HCT116 (cell line): ENCODE data around the gene PLEKHG3. TPM values are rescaled to one million over a fixed set of nuclear protein-coding genes. Genes with fewer than 3 reads are reported as not detected.

Experiments used
- ATAC-seq: fragments of 200-7000 bp; cut with Tn5 transposase; 2 replicates; pipeline ENCODE4 v1.9.1; 2020; ENCODE audit warnings: mild to moderate bottlenecking, moderate library complexity
- BruUV-seq: library from RNA; stranded (reverse); fragments of 400-500 nt; replicated peaks from 2 replicates; lab custom pipeline; 2021; lab: Mats Ljungman, UMichigan
- CTCF ChIA-PET: fragments of 300-600 bp; sonication (Branson Sonifier 250); formaldehyde crosslinking; loops from one replicate; lab custom pipeline; 2021; ENCODE audit warnings: antibody characterized with exemption; lab: Charles Lee
- POLR2A ChIA-PET: fragments of 300-600, 350-600 bp; sonication (Branson Sonifier 250); formaldehyde crosslinking; loops from one replicate; lab custom pipeline; 2021; ENCODE audit warnings: antibody characterized with exemption; lab: Charles Lee
- RAD21 ChIA-PET, 2 experiments: fragments of 300-600 bp; sonication (Branson Sonifier 250); formaldehyde crosslinking; loops; one replicate each; lab custom pipeline; 2023; ENCODE audit warnings: low total read pairs in 2 of 2; ENCODE audit not compliant: uncharacterized antibody in 2 of 2, unreplicated experiment in 2 of 2, low non-redundant PET in 1 of 2; lab: Charles Lee
- DNase-seq: peaks from one replicate; pipeline ENCODE4 v3.0.0-alpha.2; 2010; ENCODE audit warnings: low read depth, low spot score
- H2AFZ ChIP-seq: fragments of 200-600 bp; shearing (Covaris generic), sonication (generic); 2 replicates; pipeline ENCODE4 v1.6.1; 2017; ENCODE audit warnings: low read depth, mixed run types, mixed read lengths, antibody characterized with exemption, low read length; ENCODE audit not compliant: poor library complexity, severe bottlenecking
- H3K27ac ChIP-seq: 2 replicates; pipeline ENCODE4 v1.5.1; 2012; ENCODE audit warnings: low read depth, low read length
- H3K27me3 ChIP-seq: fragments of 200-600 bp; sonication (generic); 2 replicates; pipeline ENCODE4 v1.6.1; 2016; ENCODE audit warnings: mixed run types, low read length, mixed read lengths; ENCODE audit not compliant: insufficient read depth
- H3K36me3 ChIP-seq, 2 experiments: fragments of 200-500 bp in 1 of 2; fragments of 200-600 bp in 1 of 2; sonication (Bioruptor generic) in 1 of 2; sonication (generic) in 1 of 2; 2 replicates each; pipeline versions ENCODE4 v1.5.1 to v1.6.1; 2014 to 2016; ENCODE audit warnings: low read length in 2 of 2, inconsistent platforms in 1 of 2, mixed read lengths in 1 of 2, mixed run types in 1 of 2; ENCODE audit not compliant: insufficient read depth in 2 of 2, control insufficient read depth in 1 of 2
- H3K4me1 ChIP-seq, 2 experiments: fragments of 200-600 bp in 1 of 2; sonication (generic) in 1 of 2; 2 replicates each; pipeline versions ENCODE4 v1.5.1 to v1.6.1; 2012 to 2017; ENCODE audit warnings: low read length in 2 of 2, inconsistent platforms in 1 of 2, mild to moderate bottlenecking in 1 of 2, mixed read lengths in 1 of 2, mixed run types in 1 of 2, moderate library complexity in 1 of 2; ENCODE audit not compliant: insufficient read depth in 2 of 2, control insufficient read depth in 1 of 2
- H3K4me2 ChIP-seq: fragments of 200-600 bp; sonication (generic); 2 replicates; pipeline ENCODE4 v1.6.1; 2017; ENCODE audit warnings: mixed run types, low read length, mixed read lengths
- H3K4me3 ChIP-seq, 2 experiments: fragments of 200-600 bp in 1 of 2; sonication (generic) in 1 of 2; replicated peaks in 1 of 2; 2 replicates each; pipeline ENCODE4 v1.5.1; 2011 to 2016; ENCODE audit warnings: low read length in 2 of 2, control low read depth in 1 of 2, low read depth in 1 of 2, mild to moderate bottlenecking in 1 of 2, mixed read lengths in 1 of 2, mixed run types in 1 of 2
- H3K79me2 ChIP-seq: fragments of 200-600 bp; sonication (generic); 2 replicates; pipeline ENCODE4 v1.6.1; 2017; ENCODE audit warnings: mild to moderate bottlenecking, mixed run types, low read length, moderate library complexity, mixed read lengths; ENCODE audit not compliant: insufficient read depth
- H3K9ac ChIP-seq: fragments of 200-600 bp; sonication (generic); 2 replicates; pipeline ENCODE4 v1.6.1; 2016; ENCODE audit warnings: low read length, mixed read lengths
- H3K9me2 ChIP-seq: fragments of 200-600 bp; sonication (generic), shearing (Covaris generic); 2 replicates; pipeline ENCODE4 v1.6.1; 2017; ENCODE audit warnings: mixed run types, mild to moderate bottlenecking, moderate library complexity; ENCODE audit not compliant: insufficient read depth
- H3K9me3 ChIP-seq, 2 experiments: fragments of 200-500 bp in 1 of 2; fragments of 200-600 bp in 1 of 2; sonication (Bioruptor generic) in 1 of 2; sonication (generic) in 1 of 2; 2 replicates each; pipeline ENCODE4 v1.6.1; 2014 to 2017; ENCODE audit warnings: low read length in 2 of 2, mixed read lengths in 2 of 2, inconsistent platforms in 1 of 2, low read depth in 1 of 2, mild to moderate bottlenecking in 1 of 2, mixed run types in 1 of 2, moderate library complexity in 1 of 2; ENCODE audit not compliant: control insufficient read depth in 1 of 2, insufficient read depth in 1 of 2
- H4K20me1 ChIP-seq: fragments of 200-600 bp; sonication (generic), shearing (Covaris generic); 2 replicates; pipeline ENCODE4 v1.6.1; 2017; ENCODE audit warnings: mixed run types, mild to moderate bottlenecking, moderate library complexity; ENCODE audit not compliant: insufficient read depth
- ATF3 ChIP-seq: IDR thresholded peaks from 2 replicates; pipeline ENCODE4 v1.6.1; 2012
- CBX3 ChIP-seq: IDR thresholded peaks from 2 replicates; pipeline ENCODE4 v1.6.1; 2012; ENCODE audit warnings: low read depth
- CEBPB ChIP-seq: IDR thresholded peaks from 2 replicates; pipeline ENCODE4 v1.6.1; 2012; ENCODE audit warnings: low read depth
- ELF1 ChIP-seq: IDR thresholded peaks from 2 replicates; pipeline ENCODE4 v1.6.1; 2012; ENCODE audit warnings: low read depth, borderline replicate concordance
- EZH2 ChIP-seq: fragments of 200-600 bp; sonication (generic); IDR thresholded peaks from 2 replicates; pipeline ENCODE4 v1.6.1; 2017; ENCODE audit warnings: antibody characterized with exemption, mixed run types
- FOSL1 ChIP-seq: IDR thresholded peaks from 2 replicates; pipeline ENCODE4 v1.6.1; 2012; ENCODE audit warnings: low read depth
- MAX ChIP-seq: IDR thresholded peaks from 2 replicates; pipeline ENCODE4 v1.6.1; 2012
- REST ChIP-seq: IDR thresholded peaks from 2 replicates; pipeline ENCODE4 v1.6.1; 2012; ENCODE audit warnings: low read depth
- SIN3A ChIP-seq: IDR thresholded peaks from 2 replicates; pipeline ENCODE4 v1.6.1; 2012; ENCODE audit warnings: low read depth
- SP1 ChIP-seq: IDR thresholded peaks from 2 replicates; pipeline ENCODE4 v1.6.1; 2012; ENCODE audit warnings: low read depth
- SRF ChIP-seq: IDR thresholded peaks from 2 replicates; pipeline ENCODE4 v1.6.1; 2012; ENCODE audit warnings: low read depth
- TCF7L2 ChIP-seq: IDR thresholded peaks from 2 replicates; pipeline ENCODE4 v1.7.0; 2011; ENCODE audit warnings: borderline replicate concordance, inconsistent platforms; ENCODE audit not compliant: insufficient read depth, insufficient read length; ENCODE audit errors: extremely low read depth
- ZBTB33 ChIP-seq: IDR thresholded peaks from 2 replicates; pipeline ENCODE4 v1.6.1; 2011; ENCODE audit warnings: mild to moderate bottlenecking, low read length, moderate library complexity; ENCODE audit not compliant: insufficient replicate concordance; ENCODE audit errors: extremely low read depth
- ZNF274 ChIP-seq: fragments of 200-500 bp; sonication (Bioruptor generic); IDR thresholded peaks from 2 replicates; pipeline ENCODE4 v1.6.1; 2014; ENCODE audit warnings: mild to moderate bottlenecking, low read depth, low read length, inconsistent platforms
- intact Hi-C: fragments of 100-400 bp; cut with micrococcal nuclease; formaldehyde crosslinking; loops from 2 replicates; pipeline ENCODE4 v1.10.0; 2022
- total RNA-seq: library from RNA; stranded (reverse); gene quantifications from one replicate; pipeline ENCODE4 v1.2.1, GENCODE V29; 2021; ENCODE audit not compliant: unreplicated experiment

PLEKHG3 gene
- total RNA-seq, 1 experiment from 2014 or later = 55.6 TPM

- no peaks in the 10 kb centered on the region for H4K20me1 ChIP-seq
- no peaks in the 10 kb centered on the region for H3K27me3 ChIP-seq
- peaks cover 8 to 31% of the 10 kb centered on the region in 2 experiments; a peak in 3 of 4 replicates for H3K4me1 ChIP-seq
- RAD21 ChIA-PET = interaction anchor here in 1 of 2 experiments (0.5 kb wide), 1 partner anchor 46 kb away, joined by 3 read pairs; no protein-coding TSS in a partner anchor
- no peaks in the 10 kb centered on the region for H3K9me3 ChIP-seq
- POLR2A ChIA-PET = interaction anchor here (1.0 kb wide), 1 partner anchor 11 kb away, joined by 3 read pairs; no protein-coding TSS in a partner anchor
- peak overlapping the region; percentile 2 for H2AFZ ChIP-seq
- H3K9ac ChIP-seq = no peak overlapping the region
- no peaks in the 10 kb centered on the region for H3K79me2 ChIP-seq
- intact Hi-C loops = no loop called here
- DNase-seq (no peak), ATAC-seq (no peak)
- no peaks in the 10 kb centered on the region for H3K9me2 ChIP-seq
- CTCF ChIA-PET = interaction anchor here (1.1 kb wide), 1 partner anchor 120 kb away, joined by 3 read pairs; no protein-coding TSS in a partner anchor
- no peaks in the 10 kb centered on the region for H3K36me3 ChIP-seq
- H3K27ac ChIP-seq = peak overlapping the region; percentile 28; the same call in 1 of the 2 replicates
- H3K4me3 ChIP-seq = no peak overlapping the region
- H3K4me2 ChIP-seq = peak overlapping the region; percentile 7
- TF ChIP-seq ZBTB33 (no peak), CEBPB (no peak), ZNF274 (no peak), SIN3A (no peak), REST (no peak), MAX (no peak), EZH2 (no peak), TCF7L2 (no peak), FOSL1 (no peak), ATF3 (no peak), SP1 (no peak), SRF (no peak), CBX3 (no peak), ELF1 (no peak)
- BruUV-seq = no TSS peak
Measured at GRCh38 chr14:64680013-64680713, 24.1 kb upstream of the PLEKHG3 start.
